Fibroblast of mammary gland (primary cell): ENCODE measurements around the gene CMTM4.

Experiments used
- DNase-seq: peaks from one replicate; pipeline ENCODE4 v3.0.0-alpha.2; 2010; ENCODE audit warnings: low read depth
- H3K4me3 ChIP-seq: 2 replicates; pipeline ENCODE4 v1.5.1; 2011; ENCODE audit warnings: low read depth, mild to moderate bottlenecking, low read length, moderate library complexity; ENCODE audit not compliant: control insufficient read depth
- TF ChIP-seq, protein P1 (sequence below): conservative IDR thresholded peaks from 2 replicates; pipeline ENCODE4 v1.5.1; 2011; ENCODE audit warnings: low read depth, low read length, inconsistent platforms; ENCODE audit not compliant: control insufficient read depth, insufficient read depth

Gene CMTM4

DNA sequence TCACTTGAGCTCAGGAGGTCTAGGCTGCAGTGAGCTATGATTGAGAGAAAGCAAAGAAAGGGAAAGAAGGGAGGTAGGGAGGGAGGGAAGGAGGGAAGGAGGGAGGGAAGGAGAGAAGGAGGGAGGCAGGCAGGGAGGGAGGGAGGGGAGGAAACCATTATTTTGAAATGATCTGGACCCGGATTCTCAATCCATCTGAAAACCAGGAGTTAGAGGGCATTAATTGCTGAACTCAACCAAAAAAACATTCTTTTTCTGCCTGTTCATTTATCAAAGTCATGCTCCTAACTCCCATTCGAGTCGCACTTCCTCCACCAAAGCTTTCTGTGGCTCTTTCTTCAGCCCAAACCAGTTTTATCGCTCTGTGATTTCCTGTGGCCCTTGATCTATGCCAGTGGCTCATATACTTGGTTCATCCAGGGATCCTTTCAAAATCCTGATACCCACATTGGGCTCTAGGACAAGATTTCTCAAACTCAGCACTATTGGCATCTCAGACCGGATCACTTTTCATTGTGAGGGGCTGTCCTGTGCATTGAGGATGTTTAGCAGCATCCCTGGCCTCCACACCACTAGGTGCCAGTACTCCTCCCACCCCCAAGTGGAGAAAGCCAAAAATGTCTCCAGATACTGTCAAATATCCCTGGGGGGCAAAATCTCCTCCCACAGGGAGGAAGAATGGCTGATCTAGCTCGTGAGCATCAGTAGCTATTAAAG, 38.2 kb downstream of the CMTM4 start:
- DNase-seq = no peak
- H3K4me3 ChIP-seq = no peak overlapping the region

DNA sequence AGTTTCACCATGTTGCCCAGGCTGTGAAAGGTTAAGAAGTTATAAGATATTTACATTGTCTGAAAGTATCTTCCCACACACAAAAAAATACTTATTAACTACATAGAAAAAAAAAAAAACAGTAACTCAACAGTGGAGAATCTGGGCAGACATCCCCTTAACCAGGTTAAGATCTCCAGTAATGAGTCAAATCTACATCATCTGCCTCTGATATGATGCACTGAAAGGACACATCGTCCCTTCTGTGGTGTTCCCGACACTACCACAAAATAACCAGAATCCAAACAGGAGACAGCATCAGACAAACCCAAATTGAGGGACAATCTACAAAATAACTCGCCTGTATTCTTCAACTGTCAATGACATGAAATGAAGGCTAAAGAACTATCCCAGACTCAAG, 40.0 kb downstream of the CMTM4 start:
- no peak overlapping the region for H3K4me3 ChIP-seq
- peak; percentile 92 for DNase-seq
- TF ChIP-seq, protein P1, sequence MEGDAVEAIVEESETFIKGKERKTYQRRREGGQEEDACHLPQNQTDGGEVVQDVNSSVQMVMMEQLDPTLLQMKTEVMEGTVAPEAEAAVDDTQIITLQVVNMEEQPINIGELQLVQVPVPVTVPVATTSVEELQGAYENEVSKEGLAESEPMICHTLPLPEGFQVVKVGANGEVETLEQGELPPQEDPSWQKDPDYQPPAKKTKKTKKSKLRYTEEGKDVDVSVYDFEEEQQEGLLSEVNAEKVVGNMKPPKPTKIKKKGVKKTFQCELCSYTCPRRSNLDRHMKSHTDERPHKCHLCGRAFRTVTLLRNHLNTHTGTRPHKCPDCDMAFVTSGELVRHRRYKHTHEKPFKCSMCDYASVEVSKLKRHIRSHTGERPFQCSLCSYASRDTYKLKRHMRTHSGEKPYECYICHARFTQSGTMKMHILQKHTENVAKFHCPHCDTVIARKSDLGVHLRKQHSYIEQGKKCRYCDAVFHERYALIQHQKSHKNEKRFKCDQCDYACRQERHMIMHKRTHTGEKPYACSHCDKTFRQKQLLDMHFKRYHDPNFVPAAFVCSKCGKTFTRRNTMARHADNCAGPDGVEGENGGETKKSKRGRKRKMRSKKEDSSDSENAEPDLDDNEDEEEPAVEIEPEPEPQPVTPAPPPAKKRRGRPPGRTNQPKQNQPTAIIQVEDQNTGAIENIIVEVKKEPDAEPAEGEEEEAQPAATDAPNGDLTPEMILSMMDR = no peak

More for the DNA sequence above, 38.2 kb downstream of the CMTM4 start:
- TF ChIP-seq, protein P1 = no peak

DNA sequence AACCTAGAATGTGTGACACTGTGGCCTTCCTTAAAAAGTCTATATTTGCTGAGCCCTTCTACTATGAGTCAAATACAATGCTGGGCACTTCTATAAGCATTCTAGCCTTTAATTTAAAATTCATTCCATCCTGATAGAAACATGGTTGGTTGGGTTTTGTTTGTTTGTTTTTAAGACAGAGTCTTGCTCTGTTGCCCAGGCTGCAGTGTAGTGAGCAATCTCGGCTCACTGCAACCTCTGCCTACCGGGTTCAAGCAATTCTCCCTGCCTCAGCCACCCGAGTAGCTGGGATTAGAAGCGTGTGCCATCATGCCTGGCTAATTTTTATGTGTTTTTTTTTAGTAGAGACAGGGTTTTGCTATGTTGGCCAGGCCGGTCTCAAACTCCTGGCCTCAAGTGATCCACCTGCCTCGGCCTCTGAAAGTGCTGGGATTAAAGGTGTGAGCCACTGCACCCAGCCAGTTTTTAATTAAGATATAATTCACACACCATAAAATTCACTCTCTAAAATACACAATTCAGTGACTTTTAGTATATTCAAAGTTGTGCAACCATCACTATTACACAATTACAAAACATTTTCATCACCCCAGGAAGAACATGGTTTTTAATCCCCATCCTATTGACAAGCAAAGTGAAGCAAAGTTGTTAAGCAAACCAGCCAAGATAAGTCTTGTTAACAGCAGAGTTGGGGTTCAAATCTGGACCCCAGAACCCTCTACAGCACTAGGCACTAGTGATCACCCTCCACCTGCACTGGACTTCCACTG, 42.8 kb downstream of the CMTM4 start:
- H3K4me3 ChIP-seq = no peak overlapping the region
- TF ChIP-seq, protein P1 = no peak
- peak; percentile 59 for DNase-seq

DNA sequence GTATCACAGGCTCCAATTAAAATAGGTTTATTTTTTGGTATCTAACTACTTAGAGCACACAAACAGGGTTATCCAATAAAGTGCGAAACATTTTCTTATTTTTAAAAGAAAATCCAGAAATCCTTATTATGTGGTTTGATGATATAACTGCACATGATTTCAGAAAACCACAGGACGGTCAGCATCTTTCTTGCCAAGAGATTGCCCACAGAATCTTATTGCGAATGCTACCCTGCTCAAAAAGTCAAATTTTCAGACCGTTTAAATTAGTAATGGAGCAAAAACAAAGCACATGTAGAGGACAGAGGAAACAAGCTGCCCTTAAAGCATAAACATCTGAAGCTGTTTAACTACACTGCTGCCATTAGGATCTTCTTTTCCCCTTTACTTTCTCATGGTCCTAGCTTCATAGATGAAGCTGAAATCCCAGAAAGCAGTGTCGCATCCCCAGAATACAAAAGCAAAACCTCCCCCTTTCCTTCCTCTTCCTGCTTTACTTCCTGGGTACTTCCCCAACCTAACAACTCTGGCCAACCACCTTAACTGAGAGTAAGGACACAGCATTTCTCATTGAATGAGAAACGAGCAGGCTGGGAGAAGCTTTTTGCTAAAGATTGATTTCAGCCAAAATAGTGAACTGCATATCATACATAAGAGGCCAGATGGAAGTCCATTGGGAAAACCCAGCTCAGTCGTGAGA, 43.7 kb downstream of the CMTM4 start:
- TF ChIP-seq, protein P1 = no peak
- no peak overlapping the region for H3K4me3 ChIP-seq

DNA sequence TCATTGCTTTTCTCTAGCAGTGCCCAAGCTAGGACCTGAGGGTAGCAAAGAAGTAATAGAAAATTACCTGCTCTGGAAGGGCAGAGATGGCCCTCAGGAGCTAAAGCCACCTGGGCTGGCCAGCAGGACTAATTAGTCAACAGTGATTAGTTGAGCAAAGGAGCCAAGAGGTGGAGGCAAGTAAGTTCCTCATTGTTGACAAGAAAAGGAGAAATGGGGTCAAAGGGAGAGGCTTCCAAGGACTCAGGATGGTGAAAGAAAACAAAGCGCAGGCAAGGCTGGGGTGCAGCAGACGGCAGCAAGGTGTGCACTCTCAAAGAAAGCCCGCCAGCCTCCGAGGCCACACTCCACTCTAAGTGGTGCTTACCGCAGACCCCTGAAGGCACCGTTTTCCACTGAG, 44.6 kb downstream of the CMTM4 start:
- TF ChIP-seq, protein P1 = no peak
- DNase-seq = no peak
- no peak overlapping the region for H3K4me3 ChIP-seq

More for the DNA sequence above, 43.7 kb downstream of the CMTM4 start:
- DNase-seq = peak; percentile 76

DNA sequence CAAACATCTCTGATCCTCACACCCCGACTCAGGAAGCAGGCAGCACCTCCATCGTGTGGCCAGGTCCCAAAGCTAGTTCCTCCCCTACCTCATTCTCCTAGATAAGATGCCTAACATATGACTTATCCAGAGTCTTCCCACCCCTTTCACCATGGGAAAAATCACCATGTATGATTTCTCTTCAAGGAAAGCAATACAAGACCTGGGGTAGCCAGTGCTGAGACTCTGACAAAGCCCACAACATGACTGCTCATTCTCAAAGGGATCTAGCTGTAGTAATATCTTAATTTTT, 45.1 kb downstream of the CMTM4 start:
- TF ChIP-seq, protein P1 = no peak
- no peak for DNase-seq
- no peak overlapping the region for H3K4me3 ChIP-seq
